D721Med (cell line): ENCODE results near the gene PTPN14.
A peak's percentile ranks its signal among the peaks of the same experiment; 100 is the strongest.

Experiments
- DNase-seq: peaks from one replicate; pipeline ENCODE4 v3.0.0; 2011; ENCODE audit warnings: low spot score; ENCODE audit not compliant: insufficient read length
- FAIRE-seq: peaks from 2 replicates; lab custom pipeline; 2011; peaks lifted over from hg19 to GRCh38; lab: Jason Lieb, UNC
- TF ChIP-seq, protein P1 (sequence below): IDR thresholded peaks from 2 replicates; pipeline ENCODE4 v1.5.1; 2012; ENCODE audit warnings: mild to moderate bottlenecking, control low read depth; ENCODE audit not compliant: insufficient read depth; ENCODE audit errors: missing control alignments

Gene PTPN14

DNA sequence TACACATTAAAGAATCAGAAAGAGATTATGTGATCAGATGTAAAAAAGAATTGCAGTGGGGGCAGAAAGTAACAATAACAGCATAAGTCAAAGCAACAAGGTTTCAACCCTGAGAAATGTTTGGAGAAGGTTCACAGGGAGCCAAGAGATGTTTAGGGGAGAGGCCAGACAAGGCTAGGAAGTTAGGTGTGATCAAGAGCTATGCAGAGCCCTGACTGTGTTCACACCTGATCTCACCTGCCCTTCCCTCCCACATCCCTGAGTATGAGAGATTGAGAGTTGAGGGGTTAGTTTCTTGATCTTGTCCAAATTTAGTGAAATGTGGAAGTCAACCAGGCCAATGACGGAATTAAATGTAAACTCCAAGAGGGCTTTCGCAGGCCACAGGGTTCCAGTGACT is 10.2 kb downstream of the PTPN14 start:
- TF ChIP-seq, protein P1, sequence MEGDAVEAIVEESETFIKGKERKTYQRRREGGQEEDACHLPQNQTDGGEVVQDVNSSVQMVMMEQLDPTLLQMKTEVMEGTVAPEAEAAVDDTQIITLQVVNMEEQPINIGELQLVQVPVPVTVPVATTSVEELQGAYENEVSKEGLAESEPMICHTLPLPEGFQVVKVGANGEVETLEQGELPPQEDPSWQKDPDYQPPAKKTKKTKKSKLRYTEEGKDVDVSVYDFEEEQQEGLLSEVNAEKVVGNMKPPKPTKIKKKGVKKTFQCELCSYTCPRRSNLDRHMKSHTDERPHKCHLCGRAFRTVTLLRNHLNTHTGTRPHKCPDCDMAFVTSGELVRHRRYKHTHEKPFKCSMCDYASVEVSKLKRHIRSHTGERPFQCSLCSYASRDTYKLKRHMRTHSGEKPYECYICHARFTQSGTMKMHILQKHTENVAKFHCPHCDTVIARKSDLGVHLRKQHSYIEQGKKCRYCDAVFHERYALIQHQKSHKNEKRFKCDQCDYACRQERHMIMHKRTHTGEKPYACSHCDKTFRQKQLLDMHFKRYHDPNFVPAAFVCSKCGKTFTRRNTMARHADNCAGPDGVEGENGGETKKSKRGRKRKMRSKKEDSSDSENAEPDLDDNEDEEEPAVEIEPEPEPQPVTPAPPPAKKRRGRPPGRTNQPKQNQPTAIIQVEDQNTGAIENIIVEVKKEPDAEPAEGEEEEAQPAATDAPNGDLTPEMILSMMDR: no peak
- FAIRE-seq (no peak), DNase-seq (no peak)

- DNase-seq (no peak), FAIRE-seq (peak; percentile 80)
- TF ChIP-seq, protein P1: no peak
Measured at GRCh38 chr1:214540324-214540723, 11.1 kb downstream of the PTPN14 start.

DNA sequence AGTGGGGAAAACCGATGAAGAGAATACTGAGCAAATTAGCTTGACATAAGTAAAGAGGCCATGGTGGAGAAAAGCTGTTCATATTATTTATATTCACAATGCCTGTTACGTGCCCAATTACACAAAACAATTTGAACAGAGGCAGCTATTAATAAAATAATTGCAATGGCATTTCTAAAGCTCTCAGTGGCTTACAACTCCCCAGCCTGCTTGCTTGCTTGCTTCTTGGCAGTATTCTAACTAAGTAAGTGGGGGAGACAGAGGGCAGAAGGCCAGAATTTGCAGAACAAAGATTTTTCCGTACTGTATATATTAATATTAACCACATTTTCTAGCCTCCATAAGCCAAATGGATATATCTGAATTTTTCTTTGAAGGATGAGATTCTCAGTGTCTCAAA is 12.9 kb downstream of the PTPN14 start:
- no peak for DNase-seq
- FAIRE-seq: no peak
- TF ChIP-seq, protein P1: no peak

GRCh38 chr1:214537872-214538473 is 13.4 kb downstream of the PTPN14 start:
- FAIRE-seq (no peak), DNase-seq (no peak)
- TF ChIP-seq, protein P1: no peak

GRCh38 chr1:214537219-214537618 is 14.2 kb downstream of the PTPN14 start:
- TF ChIP-seq, protein P1: no peak
- FAIRE-seq: no peak
- DNase-seq: no peak

- TF ChIP-seq, protein P1: no peak
- DNase-seq (no peak), FAIRE-seq (no peak)
Measured at GRCh38 chr1:214532070-214532469, 19.3 kb downstream of the PTPN14 start.

- DNase-seq (no peak), FAIRE-seq (no peak)
- TF ChIP-seq, protein P1: no peak
Measured at GRCh38 chr1:214525535-214526019, 25.8 kb downstream of the PTPN14 start.
